ENCODE measurements around the gene PIP4K2A.
A peak's percentile ranks its signal among the peaks of the same experiment; 100 is the strongest.

PIP4K2A gene

DNA sequence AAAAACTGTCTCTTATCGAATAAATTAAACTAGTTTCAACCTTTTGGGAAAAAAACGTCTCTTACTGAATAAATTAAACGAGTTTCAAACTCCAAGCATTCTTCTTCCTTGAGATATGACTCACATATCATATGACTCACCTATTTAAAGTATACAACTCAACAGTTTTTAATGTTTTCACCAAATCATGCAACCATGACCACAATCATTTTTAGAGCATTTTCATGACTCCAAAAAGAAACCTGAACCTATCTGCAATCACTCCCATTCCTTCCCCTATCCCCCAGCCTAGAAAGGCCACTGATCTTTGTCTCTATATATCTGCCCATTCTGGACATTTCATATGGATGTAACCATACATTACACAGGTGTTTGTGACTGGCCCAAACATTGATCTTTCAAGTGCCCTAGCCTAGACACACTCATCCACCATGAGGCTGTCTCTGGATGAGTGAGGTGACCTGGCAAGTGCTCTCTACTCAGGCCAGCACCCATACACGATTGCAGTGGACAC is 115.3 kb downstream of the PIP4K2A start:
- peak; percentile 40 for DNase-seq (ENCODE audit: low spot score)

DNA sequence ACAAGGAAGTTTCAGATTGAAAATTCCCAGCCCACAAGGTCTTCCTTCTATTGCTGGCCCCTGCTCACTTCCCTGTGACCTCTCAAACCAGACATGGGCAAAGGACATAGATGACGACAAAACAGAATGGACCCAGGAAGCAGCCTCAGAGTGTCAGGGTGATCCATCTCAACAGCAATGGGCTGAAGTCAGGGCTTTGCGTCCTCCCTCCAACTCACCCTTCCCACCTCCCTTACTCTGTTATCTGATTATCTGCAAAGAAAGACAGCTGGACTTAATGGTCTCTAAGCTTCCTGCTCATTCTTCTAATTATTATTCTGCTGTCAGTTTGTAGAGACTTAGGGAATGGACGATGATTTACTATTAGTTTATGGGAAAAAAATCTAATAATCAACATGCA is 115.9 kb downstream of the PIP4K2A start:
- no peak for DNase-seq (ENCODE audit: low spot score)

DNA sequence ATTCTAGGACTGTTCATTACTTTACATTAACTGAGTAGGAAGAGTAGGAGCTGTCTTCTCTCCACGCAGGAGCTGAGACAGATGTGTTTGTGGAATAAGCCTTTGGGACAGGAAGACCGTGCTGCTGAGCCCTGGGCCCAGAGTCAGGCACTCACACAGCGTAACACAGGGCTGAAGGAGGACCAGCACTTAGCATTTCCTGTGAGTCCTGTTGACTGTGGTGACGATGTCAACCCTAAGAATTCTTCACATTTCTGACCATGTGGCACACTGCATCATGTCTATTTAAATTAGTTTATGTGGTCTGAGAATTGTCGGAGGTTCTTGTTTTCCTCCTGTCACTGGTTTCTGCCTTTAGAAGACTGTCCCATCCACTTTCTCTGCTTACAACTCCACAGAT is 117.2 kb downstream of the PIP4K2A start:
- DNase-seq (ENCODE audit: low spot score): peak; percentile 41

DNA sequence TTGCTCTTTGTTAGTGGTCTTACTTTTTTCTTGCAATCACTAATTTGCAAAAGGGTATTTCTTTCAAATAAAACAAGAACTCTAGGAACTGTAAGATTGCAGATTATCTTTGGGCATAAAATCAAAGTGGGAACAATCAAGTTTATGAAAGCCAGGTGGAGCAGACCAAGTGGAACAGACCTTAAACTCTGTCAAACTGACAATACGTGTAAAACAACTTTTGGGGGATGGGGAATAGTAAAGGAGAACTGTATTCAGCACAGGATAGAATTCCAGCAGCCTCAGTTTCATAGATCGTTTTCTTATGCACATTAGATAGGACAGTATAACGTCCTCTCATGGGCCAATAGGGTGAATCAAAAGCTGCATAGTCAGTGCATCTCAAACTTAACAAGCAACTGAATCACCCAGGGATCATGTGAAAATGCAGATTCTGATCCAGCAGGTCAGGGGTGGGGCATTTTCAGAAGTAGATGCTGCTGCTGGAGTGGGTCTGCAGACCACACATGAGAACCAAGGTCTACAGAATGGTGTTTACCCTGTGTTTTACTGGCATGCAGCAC is 120.7 kb downstream of the PIP4K2A start:
- DNase-seq (ENCODE audit: low spot score): no peak

DNA sequence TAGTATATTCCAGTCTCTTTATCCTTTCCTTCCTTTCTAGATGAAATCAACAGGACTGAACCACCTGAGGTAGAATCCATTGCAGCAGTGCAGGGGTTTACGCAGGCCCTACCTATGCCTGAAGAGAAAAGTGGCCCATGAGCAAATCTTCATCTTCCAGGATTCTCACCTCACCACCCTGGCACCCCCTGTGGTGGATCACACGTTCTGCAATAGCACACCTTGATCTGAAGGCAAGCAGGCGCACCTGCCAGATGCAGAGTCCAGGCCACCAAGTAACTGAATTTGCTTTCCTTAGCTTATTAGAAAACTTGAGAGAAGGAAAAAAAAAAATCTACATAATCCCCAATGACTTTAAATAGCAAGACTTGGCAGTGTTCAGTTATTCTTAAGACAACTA is 121.4 kb downstream of the PIP4K2A start:
- no peak for DNase-seq (ENCODE audit: low spot score)

DNA sequence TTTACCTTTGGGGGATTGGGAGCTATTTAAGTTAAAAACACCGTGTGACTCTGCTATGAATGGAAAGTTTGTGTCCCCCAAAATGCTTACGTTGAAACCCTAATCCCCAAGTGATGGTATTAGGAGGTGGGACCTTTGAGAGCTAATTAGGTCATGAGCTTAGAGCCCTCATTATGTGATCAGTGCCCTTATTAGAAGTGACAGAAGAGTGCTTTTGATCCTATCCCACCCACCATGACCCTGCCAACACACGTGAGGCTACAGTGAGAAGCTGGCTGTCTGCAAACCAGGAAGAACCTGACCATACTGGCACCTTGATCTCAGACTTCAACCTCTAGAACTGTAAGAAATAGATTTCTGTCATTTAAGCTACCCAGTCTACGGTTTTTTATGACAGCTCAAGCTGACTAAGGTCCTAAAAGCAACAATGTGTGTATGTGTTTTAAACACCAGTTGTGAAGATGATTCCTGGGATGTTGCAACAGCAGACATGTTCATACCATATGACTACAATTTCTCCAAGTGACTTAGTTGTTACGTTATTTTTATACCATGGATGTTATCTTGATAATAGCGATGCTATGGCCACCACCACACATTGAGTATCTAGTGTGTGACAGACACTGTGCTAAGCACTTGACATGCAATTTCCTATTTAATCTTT is 124.4 kb downstream of the PIP4K2A start:
- DNase-seq (ENCODE audit: low spot score): no peak

DNA sequence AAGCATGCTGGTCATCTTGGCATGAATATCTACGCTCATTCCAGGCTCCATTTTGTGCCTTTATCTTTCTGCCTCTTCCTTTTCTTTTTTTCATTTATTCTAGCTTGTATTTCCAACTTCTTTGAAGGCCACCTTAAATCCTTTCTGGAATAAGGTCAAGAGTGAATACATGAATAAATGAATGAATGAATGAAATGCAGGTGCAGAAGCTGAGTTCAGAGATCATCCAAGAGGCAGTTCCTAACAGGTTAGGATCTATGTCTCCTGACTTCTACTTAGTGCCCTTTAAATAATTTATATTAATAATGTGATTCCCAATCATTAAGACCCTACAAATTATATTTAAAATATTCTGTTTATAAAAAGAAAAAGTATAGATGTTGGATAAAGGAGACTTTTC is 125.9 kb downstream of the PIP4K2A start:
- no peak for DNase-seq (ENCODE audit: low spot score)

DNA sequence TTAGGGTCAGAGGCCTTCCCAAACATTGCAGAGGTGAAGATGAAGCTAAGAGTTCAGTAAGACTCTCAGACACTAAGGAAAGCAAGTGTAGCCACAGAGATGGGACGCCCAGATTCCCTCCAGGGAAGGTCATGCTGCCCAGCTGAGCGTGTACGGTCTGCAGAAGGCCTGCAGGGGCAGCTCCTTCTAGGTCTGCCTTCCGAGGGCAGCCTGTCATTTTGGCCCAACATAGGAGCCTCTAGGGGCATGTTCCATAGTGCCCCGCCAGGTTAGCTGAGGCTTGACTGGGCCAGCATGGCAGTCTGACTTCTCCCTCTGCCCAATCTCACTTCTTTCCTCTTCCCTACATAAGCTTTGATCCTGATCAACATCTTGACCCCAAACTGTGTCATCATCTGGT is 130.7 kb downstream of the PIP4K2A start:
- no peak for DNase-seq (ENCODE audit: low spot score)

DNA sequence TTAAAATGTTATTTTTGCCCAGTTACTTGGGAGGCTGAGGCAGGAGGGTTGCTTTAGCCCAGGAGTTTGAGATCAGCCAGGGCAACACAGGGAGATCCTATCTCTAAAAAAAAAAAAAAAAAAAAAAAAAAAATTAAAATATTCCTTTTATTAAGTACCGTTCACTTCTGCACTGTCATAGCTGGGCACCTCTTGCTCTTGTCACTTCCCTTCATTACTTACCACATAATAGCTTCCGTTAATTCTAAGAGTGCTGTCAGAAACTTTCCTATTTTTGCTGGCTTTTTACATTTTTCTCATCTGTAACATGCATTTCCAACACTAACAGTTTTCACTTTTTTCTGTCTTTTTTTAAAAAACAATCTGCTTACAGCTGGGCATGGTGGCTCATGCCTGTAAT is 132.9 kb downstream of the PIP4K2A start:
- no peak for DNase-seq (ENCODE audit: low spot score)

DNA sequence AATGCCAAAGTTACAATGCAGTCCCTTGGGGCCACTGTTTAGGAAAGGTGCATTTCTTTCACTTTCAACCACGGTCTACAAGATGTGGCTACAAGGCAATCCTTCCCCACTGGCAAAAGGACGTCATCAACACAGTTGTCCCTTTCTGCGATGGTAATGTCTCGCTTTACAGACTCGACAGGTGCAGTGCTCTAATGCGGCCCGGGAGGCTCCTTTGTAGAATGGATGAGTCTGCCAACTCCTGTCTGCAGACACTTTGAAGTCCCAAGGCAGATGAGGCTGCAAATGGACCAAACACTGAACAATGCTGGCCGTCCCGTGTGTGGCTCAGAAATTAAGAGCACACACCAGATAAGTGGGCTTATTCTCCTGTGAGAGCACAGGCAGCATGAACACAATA is 133.7 kb downstream of the PIP4K2A start:
- no peak for DNase-seq (ENCODE audit: low spot score)

DNA sequence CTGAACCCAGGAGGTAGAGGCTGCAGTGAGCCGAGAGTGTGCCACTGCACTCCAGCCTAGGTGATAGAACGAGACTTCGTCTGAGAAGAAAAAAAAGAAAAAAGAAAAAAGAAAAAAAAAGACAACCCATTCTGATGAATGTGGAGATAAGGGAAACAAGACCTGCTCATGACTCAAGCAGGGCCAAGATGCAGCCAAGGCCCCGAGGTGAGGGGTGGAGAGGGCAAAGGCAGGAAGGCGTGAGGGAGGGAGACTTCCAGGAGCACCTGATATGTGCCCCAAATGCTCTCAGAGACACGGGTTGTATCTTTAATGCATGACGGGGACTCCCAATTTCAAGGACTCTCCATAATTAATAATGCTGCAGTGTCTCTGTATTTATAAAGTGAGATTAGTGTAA is 134.6 kb downstream of the PIP4K2A start:
- no peak for DNase-seq (ENCODE audit: low spot score)

DNA sequence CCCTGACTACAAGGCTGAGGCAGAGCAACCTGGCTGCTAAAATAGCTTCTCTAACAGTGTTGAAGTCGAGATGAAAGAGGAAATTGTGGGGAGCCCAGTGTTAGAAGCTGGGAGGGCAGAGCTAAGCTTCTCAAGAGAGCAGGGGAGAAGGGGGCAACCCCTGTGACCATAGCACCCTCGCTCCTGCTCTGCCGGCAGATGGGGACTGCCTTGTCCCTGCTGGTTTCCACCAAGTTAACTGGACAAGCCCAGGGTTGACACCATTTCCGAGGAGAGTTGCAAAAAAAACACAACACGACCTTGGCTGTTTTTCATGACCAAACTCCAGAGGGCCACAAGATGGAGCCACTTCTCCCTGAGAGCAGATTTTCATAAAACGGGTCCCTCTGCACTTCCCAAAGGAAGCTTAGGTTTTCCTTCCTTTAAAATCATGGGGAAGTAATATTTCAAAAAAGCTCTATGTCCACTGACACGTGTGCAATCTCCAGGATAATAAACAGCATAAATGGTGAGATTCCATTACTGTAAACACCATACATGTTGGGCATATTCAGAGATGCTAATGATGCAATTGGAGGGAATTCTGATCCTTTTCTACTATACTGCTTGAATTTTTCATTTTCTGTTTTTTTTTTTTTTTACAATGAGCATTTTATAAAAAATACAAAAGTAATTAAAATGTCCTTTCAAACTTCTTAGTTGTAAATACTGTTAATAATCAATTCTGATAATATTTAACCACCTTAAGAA is 140.4 kb downstream of the PIP4K2A start:
- DNase-seq (ENCODE audit: low spot score): peak; percentile 50

DNA sequence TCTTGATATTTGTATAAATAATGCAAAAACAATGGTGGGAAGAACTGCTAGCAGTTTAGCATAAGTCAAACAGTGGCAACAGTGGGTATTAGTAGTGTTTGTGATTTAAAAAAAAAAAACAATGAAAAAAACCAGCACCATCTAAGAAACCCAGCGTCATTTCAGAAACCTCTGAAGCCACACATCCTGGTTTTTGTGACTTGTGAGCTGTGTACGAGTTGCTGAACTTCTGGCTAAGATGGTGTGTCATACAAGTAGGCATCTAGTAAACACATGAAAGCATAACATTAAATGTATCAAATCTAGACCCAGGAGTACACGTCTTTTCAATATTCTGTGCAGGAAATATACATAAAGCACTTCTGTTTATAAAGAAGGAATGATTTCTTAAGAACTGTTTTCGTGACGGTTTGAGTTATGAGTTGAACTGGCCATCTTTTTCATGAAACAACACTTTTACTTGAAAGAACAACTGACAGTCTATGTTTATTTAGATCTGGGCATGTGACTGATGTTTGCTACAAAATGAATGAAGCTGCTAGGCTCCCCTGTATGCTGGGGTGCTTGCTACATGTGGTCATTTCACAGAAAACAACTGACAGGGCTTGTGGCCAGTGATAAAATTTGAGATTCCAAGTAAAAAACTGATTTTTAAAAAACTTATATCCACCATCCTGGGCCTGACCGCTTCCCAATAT is 143.5 kb downstream of the PIP4K2A start:
- DNase-seq (ENCODE audit: low spot score): peak; percentile 53

DNA sequence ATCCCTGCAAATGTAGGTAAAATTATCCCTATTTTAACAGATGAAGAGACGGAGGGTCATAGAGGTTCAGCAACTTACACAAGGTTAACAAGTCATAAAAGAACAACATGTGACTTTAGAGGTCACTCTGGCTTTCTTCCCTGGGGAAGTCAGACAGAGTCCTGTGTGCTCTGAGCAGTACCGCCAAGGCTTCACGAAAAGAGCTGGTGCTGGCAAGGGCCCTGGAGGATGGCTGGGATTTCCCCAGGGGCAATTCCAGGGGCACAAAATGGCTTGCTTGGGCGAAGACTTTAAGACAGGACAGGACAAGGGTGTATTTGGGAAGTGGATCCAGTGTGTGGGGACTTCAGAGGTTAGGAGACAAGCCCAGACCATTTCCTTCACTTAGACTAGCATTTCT is 144.1 kb downstream of the PIP4K2A start:
- DNase-seq (ENCODE audit: low spot score): no peak

DNA sequence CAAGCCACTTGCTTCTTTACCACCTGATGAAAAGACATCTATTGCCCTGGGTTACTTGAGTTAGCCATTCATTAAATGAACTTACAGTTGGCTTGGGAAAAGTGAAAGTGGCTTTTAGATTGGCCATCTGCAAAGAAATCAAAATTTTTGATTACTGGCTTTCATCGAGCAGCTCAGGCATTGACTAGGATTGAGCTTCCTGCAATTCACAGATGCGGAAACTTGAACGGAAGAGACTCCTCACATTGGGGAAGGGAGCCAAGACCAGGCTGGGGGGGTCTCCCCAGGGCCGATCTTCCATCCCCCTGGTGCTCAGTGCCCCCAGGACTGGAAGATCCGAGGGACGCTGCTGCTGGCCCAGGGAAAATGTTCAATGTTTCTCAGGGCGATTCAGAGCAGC is 145.4 kb downstream of the PIP4K2A start:
- DNase-seq (ENCODE audit: low spot score): no peak

DNA sequence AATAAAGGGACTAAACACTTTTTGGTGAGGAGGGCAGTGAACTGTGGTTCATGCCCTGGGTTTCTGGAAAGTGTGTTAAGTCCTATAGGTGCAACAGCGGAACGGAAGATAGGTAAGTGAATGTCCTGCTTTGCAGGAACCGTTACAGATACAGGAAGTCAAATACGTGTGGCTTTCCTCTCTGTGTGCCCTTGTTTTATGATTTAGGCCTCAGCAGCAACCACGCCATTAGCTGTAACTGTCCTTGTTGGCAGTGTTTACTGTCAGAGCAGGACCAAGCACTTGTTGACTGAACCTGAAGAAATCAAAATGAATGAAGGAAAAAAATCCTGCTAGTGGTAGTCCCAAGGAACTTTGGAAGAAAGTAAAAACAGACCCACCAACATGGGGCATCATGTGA is 150.3 kb downstream of the PIP4K2A start:
- no peak for DNase-seq (ENCODE audit: low spot score)

DNA sequence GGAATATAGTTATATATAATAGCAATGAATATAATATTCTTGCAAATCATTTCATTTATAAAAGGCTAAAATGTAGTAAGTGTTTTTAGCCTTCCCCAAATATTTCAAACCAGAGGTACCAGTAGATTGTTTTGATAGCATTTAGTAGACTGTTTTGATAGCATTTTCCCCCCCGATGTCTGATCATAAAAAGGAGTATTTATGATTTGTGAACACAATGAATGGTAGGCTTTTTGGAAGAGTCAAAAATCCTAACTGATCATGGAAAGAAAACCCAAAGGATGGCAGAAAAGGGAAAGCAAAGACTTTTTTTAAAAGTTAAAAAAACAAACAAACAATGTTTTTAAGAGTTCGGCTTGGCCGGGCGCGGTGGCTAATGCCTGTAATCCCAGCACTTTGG is 152.5 kb downstream of the PIP4K2A start:
- no peak for DNase-seq (ENCODE audit: low spot score)

DNA sequence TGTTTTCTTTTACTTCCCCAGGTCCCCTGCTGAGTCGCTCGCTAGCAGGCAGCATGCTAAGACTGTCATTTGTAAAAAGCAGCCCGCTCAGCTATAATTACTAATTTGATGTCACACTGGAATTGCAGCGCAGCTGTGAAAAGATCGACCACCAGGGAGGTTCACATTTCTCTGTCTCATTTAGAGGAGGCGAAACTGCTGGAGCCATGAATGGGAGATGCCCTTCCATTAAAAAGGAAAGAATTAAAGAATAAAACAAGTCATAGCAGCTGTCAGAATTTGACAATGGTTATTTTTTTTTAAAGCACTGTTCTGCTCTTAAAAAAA is 153.5 kb downstream of the PIP4K2A start:
- DNase-seq (ENCODE audit: low spot score): no peak

DNA sequence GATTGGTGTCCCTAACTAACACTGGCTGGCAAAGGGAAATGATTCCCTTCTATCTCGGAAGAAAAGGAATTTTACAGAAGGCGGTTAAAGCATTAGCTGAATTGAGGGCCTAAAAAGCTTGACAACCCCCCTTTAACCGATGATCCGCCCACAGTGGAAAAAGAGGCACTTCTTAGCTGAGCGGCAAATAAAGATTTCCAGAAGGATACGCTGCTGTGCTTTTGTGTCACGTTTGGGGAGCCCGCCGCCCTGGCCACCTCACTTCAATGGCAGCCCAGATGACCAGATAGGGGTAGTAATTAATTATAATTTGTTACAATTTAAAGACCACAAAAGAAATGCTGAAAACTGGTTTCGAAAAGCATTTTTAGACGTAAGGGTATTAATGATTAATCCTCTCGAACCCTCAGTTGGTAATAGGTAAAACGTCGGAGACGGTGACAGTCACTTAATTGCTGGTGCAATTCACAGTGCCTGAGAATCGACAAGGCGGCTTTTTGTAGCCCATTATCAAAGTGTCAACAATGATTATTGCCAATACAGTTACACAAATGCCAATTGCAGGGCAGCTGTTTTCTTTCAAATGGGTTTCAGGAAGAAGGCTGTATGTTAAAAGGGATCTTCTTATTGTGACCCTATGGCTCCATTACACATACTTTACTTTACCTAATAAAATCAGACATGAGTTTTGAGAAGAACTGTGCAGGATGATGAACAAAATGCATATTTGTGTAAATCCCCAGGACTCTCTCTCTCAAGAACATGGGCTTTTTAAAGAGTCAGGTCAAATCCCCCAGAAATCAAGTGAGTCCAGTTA is 154.1 kb downstream of the PIP4K2A start:
- no peak for DNase-seq (ENCODE audit: low spot score)

DNA sequence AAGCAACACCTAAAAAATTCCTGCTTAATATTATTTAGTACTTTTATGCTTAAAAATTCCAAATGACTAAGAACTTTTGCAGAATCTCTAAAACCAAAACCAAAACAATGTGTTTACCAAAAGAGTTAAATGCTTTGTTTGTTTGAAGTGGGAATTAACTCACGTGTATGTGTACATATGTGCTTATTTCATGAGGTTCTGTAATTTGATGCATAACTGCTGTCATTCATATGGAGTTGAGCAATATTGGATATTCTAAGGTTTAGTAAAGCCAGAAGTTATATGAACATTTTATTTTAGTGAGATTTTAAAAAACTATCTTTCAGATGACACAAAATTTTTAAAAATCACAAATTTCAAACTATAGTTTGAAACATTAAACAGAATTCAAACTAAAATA is 157.1 kb downstream of the PIP4K2A start:
- DNase-seq (ENCODE audit: low spot score): no peak

DNA sequence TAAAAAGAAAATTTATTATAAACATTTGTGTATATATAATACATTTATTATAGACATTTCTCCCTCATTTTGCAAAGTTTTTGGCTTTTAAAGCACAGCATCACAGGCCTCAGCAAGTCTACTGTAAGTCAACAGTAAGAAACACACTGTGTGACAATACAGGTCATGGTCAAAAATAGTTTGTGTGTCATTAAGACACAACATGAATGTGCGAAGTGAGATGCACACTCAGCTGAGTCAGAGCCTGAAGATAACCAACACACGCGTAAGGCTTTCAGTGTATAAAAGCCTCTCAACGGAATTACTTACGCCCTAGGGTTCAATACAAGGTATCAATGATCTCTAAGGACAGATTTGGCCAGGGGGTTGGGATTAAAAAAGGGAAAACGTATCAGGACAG is 157.6 kb downstream of the PIP4K2A start:
- DNase-seq (ENCODE audit: low spot score): no peak

All from CD4-positive, alpha-beta T cell treated with Interleukin-15 for 4 hours (primary cell).